Right lobe of liver (tissue), 4 donors: Measurements from ENCODE around the gene OR9Q2.

ENCODE experiments used
- CTCF ChIP-seq, 4 donors: fragments of 200-600 bp in 3 of 4; fragments of 450-650 bp in 1 of 4; IDR thresholded peaks; one replicate each; pipeline versions ENCODE4 v1.5.1 to v1.8.0; 2016 to 2022; ENCODE audit warnings: antibody characterized with exemption in 4 of 4, mild to moderate bottlenecking in 2 of 4
- POLR2A ChIP-seq: fragments of 450-650 bp; IDR thresholded peaks from one replicate; pipeline ENCODE4 v1.6.1; 2017; ENCODE audit warnings: antibody characterized with exemption, mild to moderate bottlenecking
- donor health status: DM: no; HTN: no; CAD: no.
- donor health status: DM: no; HTN: no; CAD: no.
- donor health status: DM: no; HTN: yes; CAD: no.

DNA sequence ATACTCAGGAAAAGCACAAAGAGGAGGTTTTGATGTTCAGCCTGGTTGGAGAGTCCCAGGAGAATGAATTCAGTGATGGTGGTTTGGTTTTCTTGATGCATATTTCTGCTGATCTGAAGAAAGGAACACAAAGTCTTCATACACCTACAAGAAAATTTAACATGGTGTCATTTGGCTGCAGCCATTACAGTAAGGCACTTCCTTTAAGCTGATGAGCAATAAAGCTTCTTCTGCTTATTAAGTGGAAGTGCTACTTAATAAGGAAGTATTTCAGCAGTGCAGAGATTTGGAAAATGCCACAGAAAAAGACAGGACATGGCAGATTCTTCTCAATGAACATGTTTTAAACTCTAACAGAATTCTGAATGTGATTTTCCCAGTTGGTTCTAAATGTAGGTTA is 15.2 kb downstream of the OR9Q2 start, which contains the start of gene OR1S2:
- TF ChIP-seq POLR2A (no peak), CTCF (IDR thresholded peaks at IDR 0.05) (no peak)
